GM10248 (cell line): ENCODE measurements around the gene EGFR.
A peak's percentile ranks its signal among the peaks of the same experiment; 100 is the strongest.

Source experiments
- CTCF ChIA-PET: fragments of 300-600 bp; sonication (Branson Sonifier 250); formaldehyde crosslinking; extraction: SDS; loops from one replicate; lab custom pipeline; 2021; ENCODE audit warnings: antibody characterized with exemption; lab: Yijun Ruan, JAX
- POLR2A ChIA-PET: fragments of 350-650 bp; sonication (Branson Sonifier 250); formaldehyde crosslinking; extraction: SDS; loops from one replicate; lab custom pipeline; 2020; ENCODE audit warnings: antibody characterized with exemption; lab: Yijun Ruan, JAX
- DNase-seq: peaks from one replicate; pipeline ENCODE4 v3.0.0; 2012; ENCODE audit errors: extremely low spot score
- TF ChIP-seq, protein P1 (sequence below): IDR thresholded peaks from 2 replicates; pipeline ENCODE4 v1.5.1; 2012; ENCODE audit warnings: mild to moderate bottlenecking, low read depth; ENCODE audit errors: extremely low read depth, missing control alignments, control extremely low read depth

Gene EGFR

DNA sequence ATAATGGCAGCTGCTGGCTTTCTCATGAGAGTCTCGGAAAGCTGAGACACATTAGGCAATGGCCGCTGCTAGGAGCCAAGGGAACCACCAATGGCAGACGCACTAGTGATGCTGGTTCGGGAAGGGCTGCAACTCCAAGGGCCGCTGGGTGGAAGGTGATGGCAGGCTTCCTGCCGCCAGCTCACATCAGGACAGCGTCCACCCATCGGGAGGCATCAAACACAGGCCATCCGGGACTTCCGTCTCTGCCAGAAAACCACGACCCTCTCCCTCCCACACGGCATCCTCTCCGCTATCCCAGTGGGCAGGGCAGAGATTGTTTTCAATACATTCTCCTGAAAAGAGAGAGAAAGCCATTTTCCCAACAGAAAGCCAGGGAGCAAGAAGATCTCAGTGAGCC, 27.5 kb upstream of the EGFR start:
- POLR2A ChIA-PET: no interaction called here
- CTCF ChIA-PET: interaction anchor here (0.6 to 1.0 kb wide), 2 partner anchors 9 to 358 kb away, joined by 3 read pairs; no protein-coding TSS in a partner anchor
- TF ChIP-seq, protein P1, sequence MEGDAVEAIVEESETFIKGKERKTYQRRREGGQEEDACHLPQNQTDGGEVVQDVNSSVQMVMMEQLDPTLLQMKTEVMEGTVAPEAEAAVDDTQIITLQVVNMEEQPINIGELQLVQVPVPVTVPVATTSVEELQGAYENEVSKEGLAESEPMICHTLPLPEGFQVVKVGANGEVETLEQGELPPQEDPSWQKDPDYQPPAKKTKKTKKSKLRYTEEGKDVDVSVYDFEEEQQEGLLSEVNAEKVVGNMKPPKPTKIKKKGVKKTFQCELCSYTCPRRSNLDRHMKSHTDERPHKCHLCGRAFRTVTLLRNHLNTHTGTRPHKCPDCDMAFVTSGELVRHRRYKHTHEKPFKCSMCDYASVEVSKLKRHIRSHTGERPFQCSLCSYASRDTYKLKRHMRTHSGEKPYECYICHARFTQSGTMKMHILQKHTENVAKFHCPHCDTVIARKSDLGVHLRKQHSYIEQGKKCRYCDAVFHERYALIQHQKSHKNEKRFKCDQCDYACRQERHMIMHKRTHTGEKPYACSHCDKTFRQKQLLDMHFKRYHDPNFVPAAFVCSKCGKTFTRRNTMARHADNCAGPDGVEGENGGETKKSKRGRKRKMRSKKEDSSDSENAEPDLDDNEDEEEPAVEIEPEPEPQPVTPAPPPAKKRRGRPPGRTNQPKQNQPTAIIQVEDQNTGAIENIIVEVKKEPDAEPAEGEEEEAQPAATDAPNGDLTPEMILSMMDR: no peak
- no peak for DNase-seq

DNA sequence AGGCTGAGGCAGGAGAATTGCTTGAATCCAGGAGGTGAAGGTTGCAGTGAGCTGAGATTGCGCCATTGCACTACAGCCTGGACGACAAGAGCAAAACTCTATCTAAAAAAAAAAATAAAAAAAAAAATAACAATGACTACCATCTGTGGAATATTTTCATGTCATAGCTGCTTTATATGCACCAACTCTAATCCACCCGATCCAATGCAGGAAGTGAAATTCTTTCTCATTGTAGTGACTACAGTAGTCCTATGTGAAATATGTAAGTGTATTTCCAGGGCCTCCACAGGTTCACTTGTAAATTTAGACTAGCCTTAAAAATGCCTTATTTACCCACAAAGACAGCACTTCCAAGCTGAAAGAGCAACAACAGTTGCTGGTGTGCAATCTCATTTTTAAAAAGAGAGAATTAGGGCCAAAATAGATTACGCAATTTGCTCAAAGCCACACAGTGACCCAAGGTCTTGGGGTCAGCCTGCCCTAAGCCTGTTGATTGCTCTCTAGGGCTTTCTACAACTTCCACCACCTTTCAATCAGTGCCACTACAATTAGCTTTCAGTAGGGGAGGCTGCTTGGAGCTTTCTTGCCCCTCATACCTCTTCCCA, 25.8 kb upstream of the EGFR start:
- ChIA-PET CTCF (interaction anchor here (1.1 to 1.4 kb wide), 2 partner anchors 23 to 30 kb away, joined by 3 read pairs; no protein-coding TSS in a partner anchor), POLR2A (no interaction called here)
- TF ChIP-seq, protein P1: no peak
- no peak for DNase-seq

DNA sequence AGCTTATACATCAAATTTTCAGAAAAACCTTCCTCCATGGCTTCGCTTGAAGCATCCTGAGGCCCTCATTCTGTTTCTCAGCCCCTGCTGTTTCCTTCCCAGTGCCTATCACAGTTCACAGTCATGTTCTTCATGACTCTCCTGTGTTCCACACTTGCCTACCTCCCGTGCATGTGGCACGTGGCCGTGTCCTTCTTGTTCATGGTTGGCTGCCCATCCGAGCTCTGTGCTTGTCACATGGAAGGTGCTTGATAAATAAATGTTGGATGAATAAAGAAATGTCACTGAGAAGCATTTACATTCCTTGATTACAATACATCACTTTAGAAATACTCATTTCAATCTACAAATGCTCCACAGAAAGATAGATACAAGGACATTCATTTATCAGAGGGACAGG, 23.7 kb upstream of the EGFR start:
- TF ChIP-seq, protein P1: no peak
- DNase-seq: no peak
- CTCF ChIA-PET: no interaction called here
- POLR2A ChIA-PET: no interaction called here

DNA sequence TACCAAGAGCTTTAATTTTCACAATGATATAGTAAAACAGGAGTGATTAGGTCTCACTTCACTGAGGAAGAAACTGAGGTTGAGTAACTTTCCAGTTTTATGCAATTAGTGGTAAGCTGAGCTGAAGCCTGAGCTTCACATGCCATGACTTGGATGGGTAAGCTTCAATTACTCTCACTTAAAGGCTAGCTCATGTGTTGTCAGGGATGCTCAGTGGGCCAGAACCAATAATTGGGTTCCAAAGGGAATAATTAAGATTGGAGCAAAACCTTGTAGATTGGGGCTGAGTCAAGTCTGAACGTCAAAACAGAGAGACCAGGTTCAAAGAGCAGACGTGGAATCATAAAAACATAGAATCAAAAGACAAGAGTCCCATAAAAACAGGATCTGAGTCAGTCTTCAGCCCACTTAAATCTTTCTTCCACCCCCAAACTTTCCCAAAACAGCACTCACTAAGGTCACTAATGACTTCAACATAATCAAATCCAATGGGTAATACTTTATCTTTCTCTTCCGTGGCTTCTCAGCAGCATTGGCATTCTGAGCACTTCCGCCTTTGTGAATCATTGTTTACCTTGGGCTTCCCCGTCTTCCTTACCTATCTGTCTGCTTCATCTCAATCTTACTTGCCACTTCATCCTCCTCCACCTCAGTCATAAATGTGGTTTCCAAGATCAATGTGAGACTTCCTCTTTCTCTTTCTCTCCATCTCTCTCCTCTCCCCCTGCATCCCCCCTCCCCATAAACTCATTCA, 23.0 kb upstream of the EGFR start:
- peak; percentile 30 for DNase-seq
- POLR2A ChIA-PET: no interaction called here
- CTCF ChIA-PET: interaction anchor here (0.9 to 1.4 kb wide), 2 partner anchors 29 to 41 kb away, joined by 3 read pairs; no protein-coding TSS in a partner anchor
- TF ChIP-seq, protein P1: no peak

DNA sequence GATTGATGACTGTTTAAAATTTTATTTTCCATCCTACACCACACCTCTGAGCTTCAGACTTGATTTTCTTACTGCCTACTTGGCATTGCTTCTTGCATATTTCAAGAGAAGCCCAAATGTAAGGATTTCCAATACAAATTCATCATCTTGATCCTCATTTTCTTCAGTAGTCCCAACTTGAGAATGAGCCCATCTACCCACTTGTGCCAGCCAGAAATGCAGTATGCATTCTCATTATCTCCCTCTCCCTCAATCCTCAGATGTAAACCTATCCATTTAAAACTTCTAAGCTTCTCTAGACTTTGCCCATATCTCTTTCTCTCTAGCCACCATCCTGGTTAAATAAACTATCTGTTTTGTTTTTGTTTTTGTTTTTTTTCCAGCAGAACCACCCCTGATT, 22.4 kb upstream of the EGFR start:
- POLR2A ChIA-PET: no interaction called here
- CTCF ChIA-PET: interaction anchor here (0.9 to 1.4 kb wide), 3 partner anchors 30 to 258 kb away, joined by 3 read pairs; no protein-coding TSS in a partner anchor
- DNase-seq: no peak
- TF ChIP-seq, protein P1: no peak

DNA sequence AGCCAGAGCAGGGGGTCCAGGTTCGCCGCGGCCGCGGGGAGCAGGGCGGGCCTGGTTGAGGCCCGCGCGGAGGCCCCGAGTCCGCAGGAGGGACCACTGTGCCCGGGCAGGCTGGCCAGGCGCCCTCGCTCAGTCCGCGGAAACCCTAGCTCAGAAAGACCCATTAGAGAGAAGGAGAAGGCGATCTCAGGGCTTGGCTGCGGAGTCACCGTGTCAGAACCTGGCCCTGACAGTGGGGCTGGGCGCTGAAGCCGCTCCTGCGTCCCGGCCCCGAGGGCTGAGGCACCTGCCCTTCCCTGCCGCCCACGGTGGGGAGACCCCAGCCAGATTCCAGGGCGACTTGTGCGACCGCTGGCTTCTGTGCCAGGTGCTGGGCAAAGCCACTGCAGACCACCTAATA, 14.2 kb upstream of the EGFR start:
- TF ChIP-seq, protein P1: no peak
- no peak for DNase-seq
- POLR2A ChIA-PET: no interaction called here
- CTCF ChIA-PET: no interaction called here
